HepG2 (cell line): ENCODE results near the gene DLG4. TPM values are rescaled to one million over a fixed set of nuclear protein-coding genes. Genes with fewer than 3 reads are reported as not detected.

ENCODE experiments used
- ARNTL ChIP-seq: sonication (generic); formaldehyde crosslinking; IDR thresholded peaks from 2 replicates; pipeline ENCODE4 v1.4.0; 2020; ENCODE audit warnings: mild to moderate bottlenecking, missing genetic modification reagents
- CBX5 ChIP-seq: sonication (generic); formaldehyde crosslinking; IDR thresholded peaks from 2 replicates; pipeline ENCODE4 v1.4.0; 2020; ENCODE audit warnings: missing genetic modification reagents, borderline replicate concordance
- E2F5 ChIP-seq: sonication (generic); formaldehyde crosslinking; conservative IDR thresholded peaks from 2 replicates; pipeline ENCODE4 v1.4.0; 2020; ENCODE audit warnings: missing genetic modification reagents
- ESRRA ChIP-seq: sonication (generic); formaldehyde crosslinking; IDR thresholded peaks from 2 replicates; pipeline ENCODE4 v1.5.1; 2020; ENCODE audit warnings: mild to moderate bottlenecking, low read depth, missing genetic modification reagents
- GZF1 ChIP-seq: sonication (generic); formaldehyde crosslinking; IDR thresholded peaks from 2 replicates; pipeline ENCODE4 v1.5.1; 2020; ENCODE audit warnings: mild to moderate bottlenecking, missing genetic modification reagents
- KDM3A ChIP-seq: IDR thresholded peaks from 2 replicates; pipeline ENCODE4 v1.6.1; 2018; ENCODE audit warnings: low read depth, missing compliant biosample characterization
- MIER2 ChIP-seq: IDR thresholded peaks from 2 replicates; pipeline ENCODE4 v1.6.1; 2016; ENCODE audit warnings: missing biosample characterization, missing genetic modification reagents
- PAXIP1 ChIP-seq: sonication (generic); formaldehyde crosslinking; conservative IDR thresholded peaks from 2 replicates; pipeline ENCODE4 v1.4.0; 2020; ENCODE audit warnings: mild to moderate bottlenecking, missing genetic modification reagents, moderate library complexity
- TP53 ChIP-seq: sonication (generic); formaldehyde crosslinking; conservative IDR thresholded peaks from 2 replicates; pipeline ENCODE4 v1.4.0; 2020; ENCODE audit warnings: missing genetic modification reagents
- ZBTB25 ChIP-seq: IDR thresholded peaks from 2 replicates; pipeline ENCODE4 v1.6.1; 2018; ENCODE audit warnings: missing genetic modification reagents
- ZFP36L2 ChIP-seq: sonication (generic); formaldehyde crosslinking; IDR thresholded peaks from 2 replicates; pipeline ENCODE4 v1.4.0; 2020; ENCODE audit warnings: missing genetic modification reagents
- ZNF318 ChIP-seq: sonication (generic); formaldehyde crosslinking; IDR thresholded peaks from 2 replicates; pipeline ENCODE4 v1.4.0; 2020; ENCODE audit warnings: mild to moderate bottlenecking, missing genetic modification reagents
- ZNF34 ChIP-seq: sonication (generic); formaldehyde crosslinking; IDR thresholded peaks from 2 replicates; pipeline ENCODE4 v1.4.0; 2020; ENCODE audit warnings: mild to moderate bottlenecking, missing genetic modification reagents, borderline replicate concordance
- ZNF558 ChIP-seq: sonication (generic); formaldehyde crosslinking; IDR thresholded peaks from 2 replicates; pipeline ENCODE4 v1.9.0; 2022; ENCODE audit warnings: mild to moderate bottlenecking, missing genetic modification reagents, borderline replicate concordance
- ZNF674 ChIP-seq: sonication (generic); formaldehyde crosslinking; IDR thresholded peaks from 2 replicates; pipeline ENCODE4 v1.5.0; 2020; ENCODE audit warnings: low read depth, mild to moderate bottlenecking, missing genetic modification reagents
- ZNF724P ChIP-seq: sonication (generic); formaldehyde crosslinking; IDR thresholded peaks from 2 replicates; pipeline ENCODE4 v1.8.0; 2022; ENCODE audit warnings: missing genetic modification reagents, borderline replicate concordance
- polyA plus RNA-seq, 8 experiments: library from polyadenylated mRNA; depleted of rRNA in 3 of 8; stranded (reverse) in 7 of 8; unstranded in 1 of 8; fragments of >200 nt; fragmentation: Illumina TruSeq in 4 of 8; extraction: Trizol in 4 of 8; gene quantifications; 2 replicates each; pipeline versions ENCODE4 v1.2.1 to v1.2.3, GENCODE V29; 2011 to 2016; ENCODE audit warnings: low read depth in 4 of 8, missing spikeins in 1 of 8, mixed read lengths in 1 of 8; ENCODE audit not compliant: insufficient read depth in 1 of 8
- total RNA-seq, 5 experiments: library from RNA; depleted of rRNA; stranded (reverse); fragments of >200 nt; fragmentation: Illumina TruSeq; extraction: Trizol; gene quantifications; 2 replicates each; pipeline ENCODE4 v1.2.3, GENCODE V29; 2016; ENCODE audit warnings: low read depth in 1 of 5

The DLG4 gene
- total and polyA plus RNA-seq, 2 of the 13 experiments (the other 11 are each of a cell fraction or from before 2014, with no cell fraction given) = 0.71 to 4.3 TPM

GRCh38 chr17:7177191-7177953 lies 42.3 kb downstream of the DLG4 start (continued):
- TF ChIP-seq PAXIP1 (no peak), ZNF724P (CRISPR knock-in tag) (no peak), ZNF318 (CRISPR knock-in tag) (peak; percentile 31; the same call in 1 of the 2 replicates), GZF1 (CRISPR knock-in tag) (no peak), ZNF558 (CRISPR knock-in tag) (no peak), TP53 (CRISPR knock-in tag) (no peak), ESRRA (CRISPR knock-in tag) (no peak), E2F5 (no peak), MIER2 (CRISPR knock-in tag) (no peak), ARNTL (CRISPR knock-in tag) (0 out of 2 replicates have a peak, but pooled peaks have one; percentile 51), KDM3A (CRISPR knock-in tag) (peak; percentile 78; the same call in 1 of the 2 replicates), ZNF674 (CRISPR knock-in tag) (no peak), ZFP36L2 (CRISPR knock-in tag) (no peak), ZBTB25 (CRISPR knock-in tag) (no peak), ZNF34 (CRISPR knock-in tag) (no peak), CBX5 (CRISPR knock-in tag) (no peak)
